NCI-H1694 (cell line): Measurements from ENCODE around the gene STX1B.
A peak's percentile ranks its signal among the peaks of the same experiment; 100 is the strongest.
"Not testable (repeated sequence)": the region's sequence is repeated elsewhere in the genome, so short reads cannot be mapped to it uniquely, and the experiment has no call there.

Experiments
- DNase-seq: peaks from one replicate; lab custom pipeline; 2025; lab: John Stamatoyannopoulos, UW

The STX1B gene

GRCh38 chr16:31010585-31011325, at the start of gene STX1B:
TSS of gene STX1B (minus strand) at chr16:31010638. CDS start at chr16:31010396, 242 bp downstream.
- DNase-seq = peak; percentile 38

- no peak for DNase-seq
Measured at GRCh38 chr16:31055613-31056012, 45.2 kb upstream of the STX1B start.

- DNase-seq = no peak
Measured at GRCh38 chr16:31052114-31052513, 41.7 kb upstream of the STX1B start.

DNA sequence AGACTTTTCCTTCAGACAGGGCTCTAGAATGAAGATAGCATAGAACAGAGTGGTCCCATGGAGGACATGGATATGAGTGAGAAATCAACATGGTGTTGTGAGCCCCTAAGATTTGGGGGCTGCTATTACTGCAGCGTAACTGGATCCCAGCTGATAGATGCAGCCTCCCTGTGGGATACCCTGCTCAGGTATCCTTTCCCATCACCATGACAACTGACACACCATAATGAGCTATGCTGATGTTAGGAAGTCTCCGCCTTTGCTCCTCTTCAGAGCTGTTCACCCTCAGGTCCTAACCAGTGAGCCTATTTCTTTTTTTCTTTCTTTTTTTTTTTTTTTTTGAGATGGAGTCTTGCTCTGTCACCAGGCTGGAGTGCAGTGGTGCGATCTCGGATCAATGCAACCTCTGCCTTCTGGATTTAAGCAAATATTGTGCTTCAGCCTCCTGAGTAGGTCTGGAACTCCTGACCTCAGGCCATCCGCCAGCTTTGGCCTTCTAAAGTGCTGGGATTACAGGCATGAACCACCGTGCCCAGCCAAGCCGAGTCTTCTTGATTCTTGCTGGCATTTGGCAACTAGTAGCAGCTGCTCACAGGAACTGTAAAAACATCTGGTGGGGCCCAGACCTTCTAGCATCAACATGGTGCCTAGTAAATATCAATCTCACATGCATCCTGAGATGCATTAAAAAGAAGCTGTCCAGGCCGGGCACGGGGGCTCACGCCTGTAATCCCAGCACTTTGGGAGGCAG, 40.0 kb upstream of the STX1B start:
- DNase-seq = no peak

- DNase-seq = no peak
Measured at GRCh38 chr16:31043898-31044481, 33.6 kb upstream of the STX1B start.

- DNase-seq = no peak
Measured at GRCh38 chr16:31043352-31043751, 32.9 kb upstream of the STX1B start.

GRCh38 chr16:31042866-31043265, 32.4 kb upstream of the STX1B start:
- no peak for DNase-seq

- no peak for DNase-seq
Measured at GRCh38 chr16:31038993-31039392, 28.6 kb upstream of the STX1B start.

DNA sequence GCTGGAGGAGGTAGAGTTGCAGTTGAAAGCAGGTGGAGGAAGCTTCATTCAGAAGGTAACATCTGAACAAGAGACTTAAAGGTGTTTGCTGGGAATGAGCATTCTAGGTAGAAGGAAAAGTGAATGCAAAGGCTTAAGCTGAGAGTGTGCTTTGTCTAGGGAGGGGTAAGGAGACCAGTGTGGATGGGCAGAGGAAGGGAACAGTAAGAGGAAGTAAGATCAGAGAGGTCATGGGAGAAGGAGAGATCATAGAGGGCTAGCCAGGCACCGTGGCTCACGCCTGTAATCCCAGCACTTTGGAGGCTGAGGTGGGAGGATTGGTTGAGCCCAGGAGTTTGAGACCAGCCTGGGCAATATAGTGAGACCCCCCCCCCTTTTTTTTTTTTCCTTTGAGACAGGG, 26.3 kb upstream of the STX1B start:
- DNase-seq = no peak

- DNase-seq = peak; percentile 62
Measured at GRCh38 chr16:31033709-31034492, 23.5 kb upstream of the STX1B start.

- peak; percentile 86 for DNase-seq
Measured at GRCh38 chr16:31032736-31033708, 22.6 kb upstream of the STX1B start, which contains the start of gene STX4. TSS of gene STX4 (plus strand) at chr16:31033558. CDS start at chr16:31033806, 248 bp downstream.

- DNase-seq = no peak
Measured at GRCh38 chr16:31031276-31031675, 20.8 kb upstream of the STX1B start.

- no peak for DNase-seq
Measured at GRCh38 chr16:31029272-31029671, 18.8 kb upstream of the STX1B start.

DNA sequence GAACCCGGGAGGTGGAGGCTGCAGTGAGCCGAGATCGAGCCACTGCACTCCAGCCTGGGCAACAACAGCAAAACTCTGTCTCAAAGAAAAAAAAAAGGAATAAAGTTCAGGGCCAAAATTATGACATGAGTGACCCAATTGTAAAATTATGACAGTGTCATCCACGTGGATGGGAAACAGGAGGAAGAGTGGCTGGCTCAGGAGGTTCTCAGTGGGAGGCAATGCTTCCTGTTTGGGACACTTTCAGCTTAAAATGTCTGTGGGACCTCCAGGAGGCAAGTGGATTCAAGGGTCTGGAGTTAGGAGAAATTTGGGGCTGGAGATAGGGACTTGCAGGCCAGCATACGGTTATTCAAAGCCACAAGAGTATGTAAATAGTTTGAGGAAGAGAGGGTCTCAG, 14.9 kb upstream of the STX1B start:
- DNase-seq = no peak

- DNase-seq = no peak
Measured at GRCh38 chr16:31023627-31024226, 13.3 kb upstream of the STX1B start.

DNA sequence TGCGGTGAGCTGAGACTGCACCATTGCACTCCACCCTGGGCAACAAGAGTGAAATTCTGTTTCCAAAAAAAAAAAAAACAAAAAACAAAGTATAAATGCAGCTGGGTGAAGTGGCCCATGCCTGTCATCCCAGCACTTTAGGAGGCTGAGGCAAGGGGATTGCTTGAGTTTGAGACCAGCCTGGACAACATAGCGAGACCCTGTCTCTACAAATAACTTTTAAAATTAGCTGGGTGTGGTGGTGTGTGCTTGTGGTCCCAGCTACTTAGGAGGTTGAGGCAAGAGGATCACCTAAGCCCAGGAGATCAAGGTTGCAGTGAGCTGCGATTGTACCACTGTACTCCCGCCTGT, 12.8 kb upstream of the STX1B start:
- DNase-seq = no peak

DNA sequence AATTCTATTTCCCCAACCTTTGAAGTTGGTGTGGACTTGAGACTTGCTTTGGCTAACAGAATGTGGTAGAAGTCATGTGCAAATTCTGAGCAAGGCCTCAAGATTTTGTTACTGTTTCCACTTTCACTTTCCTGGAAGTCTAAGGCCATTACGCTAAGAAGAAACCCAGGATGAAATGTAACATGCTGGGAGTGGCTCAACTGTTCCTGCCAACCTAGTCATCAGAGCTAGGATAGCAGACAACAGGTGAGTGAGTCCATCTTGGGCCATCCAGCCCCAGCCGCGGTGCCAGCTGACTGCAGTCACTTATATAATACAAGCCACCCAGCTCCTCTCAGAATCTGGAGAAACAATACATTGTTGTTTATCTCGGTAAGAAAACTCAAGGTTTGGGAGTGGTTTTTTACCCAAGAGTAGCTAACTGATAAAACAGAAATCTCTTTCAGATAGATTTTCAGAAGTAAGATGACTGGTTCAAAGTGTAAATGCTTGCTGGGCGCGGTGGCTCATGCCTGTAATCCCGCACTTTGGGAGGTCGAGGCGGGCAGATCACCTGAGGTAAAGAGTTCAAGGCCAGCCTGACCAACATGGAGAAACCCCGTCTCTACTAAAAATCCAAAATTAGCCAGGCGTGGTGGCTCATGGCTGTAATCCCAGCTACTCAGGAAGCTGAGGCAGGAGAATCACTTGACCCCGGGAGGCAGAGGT, 12.3 kb upstream of the STX1B start:
- no peak for DNase-seq

DNA sequence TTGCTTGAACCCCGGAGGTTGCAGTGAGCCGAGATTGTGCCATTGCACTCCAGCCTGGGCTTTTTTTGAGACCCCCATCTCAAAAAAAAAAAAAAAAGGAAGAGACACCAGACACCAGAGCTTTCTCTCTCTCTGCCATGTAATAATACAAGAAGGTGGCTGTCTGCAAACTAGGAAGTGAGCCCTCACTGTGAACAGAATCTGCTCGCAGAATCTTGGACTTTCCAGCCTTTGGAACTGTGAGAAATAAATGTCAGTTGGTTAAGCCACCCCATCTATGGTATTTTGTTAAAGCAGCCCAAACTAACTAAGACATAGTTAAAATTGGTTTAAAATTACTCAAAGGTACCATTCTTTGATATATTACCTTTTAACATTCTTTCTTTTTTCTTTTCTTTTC, 10.1 kb upstream of the STX1B start:
- DNase-seq = no peak

GRCh38 chr16:31017756-31018155, 7.3 kb upstream of the STX1B start:
- not testable (repeated sequence) for DNase-seq

- no peak for DNase-seq
Measured at GRCh38 chr16:31016018-31016417, 5.6 kb upstream of the STX1B start.
